ENCODE data around the gene FAM120B.

FAM120B gene

GRCh38 chr6:170311696-170312095 lies 5.1 kb downstream of the FAM120B start:
- Histone ChIP-seq H3K9ac (ENCODE audit: low read depth, low read length) (no peak overlapping the region), H3K79me2 (ENCODE audit: insufficient read depth, low read length) (peaks cover 95% of the 10 kb centered on the region), H4K20me1 (ENCODE audit: insufficient read depth, low read length) (peaks cover 43% of the 10 kb centered on the region), H3K27me3 (ENCODE audit: insufficient read depth, low read length, poor library complexity) (no peaks in the 10 kb centered on the region), H3K4me3 (ENCODE audit: low read depth in 1 of 2, low read length in 2 of 2) (no peak overlapping the region), H3K4me1 (ENCODE audit: insufficient read depth, low read length) (peaks cover 22% of the 10 kb centered on the region), H3K36me3 (ENCODE audit: insufficient read depth, low read length) (peaks cover 9% of the 10 kb centered on the region), H3K27ac (ENCODE audit: low read length) (no peak overlapping the region), H3K4me2 (ENCODE audit: insufficient read depth, low read length) (no peak overlapping the region), H3K9me3 (ENCODE audit: insufficient read depth, low read length, severe bottlenecking) (no peaks in the 10 kb centered on the region), H2AFZ (ENCODE audit: low read depth, low read length) (no peak overlapping the region)
- TF ChIP-seq EZH2 (IDR thresholded peaks at IDR 0.05; ENCODE audit: borderline replicate concordance, low read depth, low read length, severe bottlenecking), result no peak
- no peak for TF ChIP-seq CTCF (IDR thresholded peaks at IDR 0.05; ENCODE audit: borderline replicate concordance, extremely low read depth, low read length, poor library complexity, severe bottlenecking)
- ATAC-seq (ENCODE audit: insufficient read depth, low read depth) (no peak), DNase-seq (no peak)

GRCh38 chr6:170312876-170313275 lies 6.3 kb downstream of the FAM120B start:
- TF ChIP-seq EZH2 (IDR thresholded peaks at IDR 0.05; ENCODE audit: borderline replicate concordance, low read depth, low read length, severe bottlenecking), result no peak
- no peak for TF ChIP-seq CTCF (IDR thresholded peaks at IDR 0.05; ENCODE audit: borderline replicate concordance, extremely low read depth, low read length, poor library complexity, severe bottlenecking)
- ATAC-seq (ENCODE audit: insufficient read depth, low read depth), result no peak
- H3K9me3 ChIP-seq (ENCODE audit: insufficient read depth, low read length, severe bottlenecking), result no peaks in the 10 kb centered on the region
- no peak overlapping the region for H3K9ac ChIP-seq (ENCODE audit: low read depth, low read length)
- no peak overlapping the region for H3K4me2 ChIP-seq (ENCODE audit: insufficient read depth, low read length)
- H3K27me3 ChIP-seq (ENCODE audit: insufficient read depth, low read length, poor library complexity), result no peaks in the 10 kb centered on the region
- peaks cover 14% of the 10 kb centered on the region for H3K36me3 ChIP-seq (ENCODE audit: insufficient read depth, low read length)
- no peak overlapping the region for H3K4me3 ChIP-seq (ENCODE audit: low read depth in 1 of 2, low read length in 2 of 2)
- peaks cover 14% of the 10 kb centered on the region for H3K4me1 ChIP-seq (ENCODE audit: insufficient read depth, low read length)
- no peak overlapping the region for H3K27ac ChIP-seq (ENCODE audit: low read length)
- peaks cover 40% of the 10 kb centered on the region for H4K20me1 ChIP-seq (ENCODE audit: insufficient read depth, low read length)
- no peak for DNase-seq
- no peak overlapping the region for H2AFZ ChIP-seq (ENCODE audit: low read depth, low read length)
- peaks cover 91% of the 10 kb centered on the region for H3K79me2 ChIP-seq (ENCODE audit: insufficient read depth, low read length)

- Histone ChIP-seq H3K4me1 (ENCODE audit: insufficient read depth, low read length) (peaks cover 4% of the 10 kb centered on the region), H3K27ac (ENCODE audit: low read length) (no peak overlapping the region), H3K79me2 (ENCODE audit: insufficient read depth, low read length) (peaks cover 82% of the 10 kb centered on the region), H3K36me3 (ENCODE audit: insufficient read depth, low read length) (peaks cover 19% of the 10 kb centered on the region), H4K20me1 (ENCODE audit: insufficient read depth, low read length) (peaks cover 33% of the 10 kb centered on the region), H3K9me3 (ENCODE audit: insufficient read depth, low read length, severe bottlenecking) (no peaks in the 10 kb centered on the region), H3K9ac (ENCODE audit: low read depth, low read length) (no peak overlapping the region), H3K27me3 (ENCODE audit: insufficient read depth, low read length, poor library complexity) (no peaks in the 10 kb centered on the region), H3K4me2 (ENCODE audit: insufficient read depth, low read length) (no peak overlapping the region), H2AFZ (ENCODE audit: low read depth, low read length) (no peak overlapping the region), H3K4me3 (ENCODE audit: low read depth in 1 of 2, low read length in 2 of 2) (no peak overlapping the region)
- no peak for DNase-seq
- TF ChIP-seq EZH2 (IDR thresholded peaks at IDR 0.05; ENCODE audit: borderline replicate concordance, low read depth, low read length, severe bottlenecking), result no peak
- TF ChIP-seq CTCF (IDR thresholded peaks at IDR 0.05; ENCODE audit: borderline replicate concordance, extremely low read depth, low read length, poor library complexity, severe bottlenecking), result no peak
- ATAC-seq (ENCODE audit: insufficient read depth, low read depth), result no peak
These were observed 7.2 kb downstream of the FAM120B start for GRCh38 chr6:170313716-170314295.
